ENCODE measurements around the gene HOXB8. TPM values are rescaled to one million over a fixed set of nuclear protein-coding genes. Genes with fewer than 3 reads are reported as not detected.

The HOXB8 gene
- total RNA-seq, 1 donor from 2014 or later, result 0.21 TPM

DNA sequence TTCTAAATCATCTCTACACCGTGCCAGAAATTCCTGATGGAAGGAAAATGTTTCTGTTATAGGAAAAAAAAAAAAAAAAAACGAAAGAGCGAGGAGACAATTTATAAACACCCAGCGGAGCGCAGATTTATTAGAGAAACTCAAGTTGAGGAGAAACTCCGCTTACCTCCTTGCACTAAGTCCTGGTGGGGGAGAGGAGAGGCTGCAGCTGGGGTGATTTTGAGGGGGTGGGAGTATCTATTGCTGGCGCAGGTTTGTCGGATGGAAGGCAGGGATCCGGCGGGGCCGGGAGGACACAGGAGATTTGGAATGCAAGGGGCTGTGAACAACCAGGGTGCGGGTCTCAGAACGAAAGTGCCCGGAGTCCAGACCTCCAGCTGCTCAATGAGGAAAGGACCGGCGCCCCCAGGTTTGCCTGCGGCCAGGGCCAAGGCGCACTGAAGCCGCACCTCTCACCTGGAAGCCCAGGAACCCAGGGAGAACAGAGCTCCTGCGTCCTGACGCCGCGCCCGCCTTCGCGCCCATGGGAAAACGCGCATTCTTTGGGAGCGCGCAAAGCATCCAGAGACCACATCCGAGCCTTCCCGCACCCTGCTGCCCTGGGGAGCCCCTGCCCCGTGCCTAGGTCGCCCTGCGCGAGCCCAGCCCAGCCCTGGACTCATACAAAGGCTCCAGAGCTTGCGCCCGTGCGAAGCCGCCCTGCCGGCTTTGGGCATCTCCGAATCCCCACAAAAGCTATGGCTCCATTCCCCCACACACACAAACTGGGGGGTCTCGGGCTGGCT lies 2.6 kb upstream of the HOXB8 start:
- H3K4me1 ChIP-seq, result peaks cover 14% of the 10 kb centered on the region
- TF ChIP-seq, protein P1, sequence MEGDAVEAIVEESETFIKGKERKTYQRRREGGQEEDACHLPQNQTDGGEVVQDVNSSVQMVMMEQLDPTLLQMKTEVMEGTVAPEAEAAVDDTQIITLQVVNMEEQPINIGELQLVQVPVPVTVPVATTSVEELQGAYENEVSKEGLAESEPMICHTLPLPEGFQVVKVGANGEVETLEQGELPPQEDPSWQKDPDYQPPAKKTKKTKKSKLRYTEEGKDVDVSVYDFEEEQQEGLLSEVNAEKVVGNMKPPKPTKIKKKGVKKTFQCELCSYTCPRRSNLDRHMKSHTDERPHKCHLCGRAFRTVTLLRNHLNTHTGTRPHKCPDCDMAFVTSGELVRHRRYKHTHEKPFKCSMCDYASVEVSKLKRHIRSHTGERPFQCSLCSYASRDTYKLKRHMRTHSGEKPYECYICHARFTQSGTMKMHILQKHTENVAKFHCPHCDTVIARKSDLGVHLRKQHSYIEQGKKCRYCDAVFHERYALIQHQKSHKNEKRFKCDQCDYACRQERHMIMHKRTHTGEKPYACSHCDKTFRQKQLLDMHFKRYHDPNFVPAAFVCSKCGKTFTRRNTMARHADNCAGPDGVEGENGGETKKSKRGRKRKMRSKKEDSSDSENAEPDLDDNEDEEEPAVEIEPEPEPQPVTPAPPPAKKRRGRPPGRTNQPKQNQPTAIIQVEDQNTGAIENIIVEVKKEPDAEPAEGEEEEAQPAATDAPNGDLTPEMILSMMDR (IDR thresholded peaks at IDR 0.05), result no peak
- H3K27me3 ChIP-seq (ENCODE audit: low read depth), result peaks cover 96% of the 10 kb centered on the region
- H3K36me3 ChIP-seq, result no peaks in the 10 kb centered on the region
- intact Hi-C loops (cut with DNase I), result no loop called here
- H3K27ac ChIP-seq, result no peak overlapping the region
- ATAC-seq (no peak), DNase-seq (no peak)
- H3K9me3 ChIP-seq, result no peaks in the 10 kb centered on the region
- H3K4me3 ChIP-seq, result no peak overlapping the region

DNA sequence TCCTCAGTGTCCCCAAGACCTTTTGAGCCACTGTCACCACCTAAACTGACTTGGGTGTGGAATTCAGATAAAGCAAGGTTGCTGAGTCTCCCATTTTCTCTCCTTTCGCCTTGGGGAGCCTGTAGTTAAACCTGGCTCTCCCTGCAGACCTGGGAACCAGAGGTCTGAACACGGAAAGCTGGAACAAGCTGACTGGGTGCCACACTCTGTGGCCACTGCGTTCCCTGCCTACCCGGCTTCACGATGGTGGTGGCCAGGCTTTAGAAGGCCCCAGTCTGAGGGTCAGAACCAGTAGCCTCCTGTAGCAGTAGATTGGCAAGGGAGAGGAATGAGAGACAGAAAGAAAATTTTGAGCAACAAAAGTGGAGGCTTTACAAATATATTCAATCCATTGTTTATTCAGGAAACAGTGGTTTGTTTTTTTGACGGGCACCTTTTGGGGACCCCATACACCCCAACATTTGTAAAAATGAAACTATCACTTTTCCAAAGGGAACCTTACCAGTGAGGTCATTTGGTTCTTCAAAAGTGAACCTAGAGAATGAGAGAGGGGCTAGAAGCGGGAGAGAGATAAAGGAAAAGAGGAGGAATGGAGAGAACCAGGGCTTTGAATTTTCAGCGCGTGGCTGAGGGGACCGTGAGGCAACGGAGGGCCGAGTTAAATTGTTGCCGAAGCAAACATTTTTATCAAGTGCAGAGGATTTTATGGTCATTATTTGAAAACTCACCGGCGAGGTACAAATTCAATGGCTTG lies 1.8 kb upstream of the HOXB8 start:
- Histone ChIP-seq H3K4me3 (no peak overlapping the region), H3K27me3 (ENCODE audit: low read depth) (peaks cover 96% of the 10 kb centered on the region), H3K9me3 (no peaks in the 10 kb centered on the region), H3K4me1 (peaks cover 22% of the 10 kb centered on the region), H3K36me3 (no peaks in the 10 kb centered on the region), H3K27ac (no peak overlapping the region)
- intact Hi-C loops (cut with DNase I), result no loop called here
- TF ChIP-seq, protein P1 (IDR thresholded peaks at IDR 0.05), result no peak
- no peak for DNase-seq
- ATAC-seq, result no peak

- no peaks in the 10 kb centered on the region for H3K9me3 ChIP-seq
- intact Hi-C loops (cut with DNase I), result no loop called here
- peaks cover 29% of the 10 kb centered on the region for H3K4me1 ChIP-seq
- no peaks in the 10 kb centered on the region for H3K36me3 ChIP-seq
- no peak overlapping the region for H3K4me3 ChIP-seq
- DNase-seq (no peak), ATAC-seq (no peak)
- TF ChIP-seq, protein P1 (IDR thresholded peaks at IDR 0.05), result no peak
- peaks cover 96% of the 10 kb centered on the region for H3K27me3 ChIP-seq (ENCODE audit: low read depth)
- H3K27ac ChIP-seq, result no peak overlapping the region
Observed at GRCh38 chr17:48615963-48616716, 1.0 kb upstream of the HOXB8 start.

GRCh38 chr17:48613862-48614694 lies 1.0 kb downstream of the HOXB8 start:
- TF ChIP-seq, protein P1 (IDR thresholded peaks at IDR 0.05), result no peak
- Histone ChIP-seq H3K4me3 (peak overlapping the region; percentile 64), H3K9me3 (no peaks in the 10 kb centered on the region), H3K36me3 (no peaks in the 10 kb centered on the region), H3K27ac (no peak overlapping the region), H3K4me1 (peaks cover 42% of the 10 kb centered on the region), H3K27me3 (ENCODE audit: low read depth) (peaks cover 96% of the 10 kb centered on the region)
- intact Hi-C loops (cut with DNase I), result no loop called here
- DNase-seq, result no peak
- no peak for ATAC-seq
